HG02588 (cell line): Measurements from ENCODE around the gene RFNG.

ENCODE experiments used
- ATAC-seq: cut with Tn5 transposase; IDR thresholded peaks from one replicate; pipeline ENCODE4 v1.9.1; 2021; ENCODE audit warnings: mild to moderate bottlenecking, moderate library complexity; ENCODE audit not compliant: unreplicated experiment

The RFNG gene, protein sequence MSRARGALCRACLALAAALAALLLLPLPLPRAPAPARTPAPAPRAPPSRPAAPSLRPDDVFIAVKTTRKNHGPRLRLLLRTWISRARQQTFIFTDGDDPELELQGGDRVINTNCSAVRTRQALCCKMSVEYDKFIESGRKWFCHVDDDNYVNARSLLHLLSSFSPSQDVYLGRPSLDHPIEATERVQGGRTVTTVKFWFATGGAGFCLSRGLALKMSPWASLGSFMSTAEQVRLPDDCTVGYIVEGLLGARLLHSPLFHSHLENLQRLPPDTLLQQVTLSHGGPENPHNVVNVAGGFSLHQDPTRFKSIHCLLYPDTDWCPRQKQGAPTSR

DNA sequence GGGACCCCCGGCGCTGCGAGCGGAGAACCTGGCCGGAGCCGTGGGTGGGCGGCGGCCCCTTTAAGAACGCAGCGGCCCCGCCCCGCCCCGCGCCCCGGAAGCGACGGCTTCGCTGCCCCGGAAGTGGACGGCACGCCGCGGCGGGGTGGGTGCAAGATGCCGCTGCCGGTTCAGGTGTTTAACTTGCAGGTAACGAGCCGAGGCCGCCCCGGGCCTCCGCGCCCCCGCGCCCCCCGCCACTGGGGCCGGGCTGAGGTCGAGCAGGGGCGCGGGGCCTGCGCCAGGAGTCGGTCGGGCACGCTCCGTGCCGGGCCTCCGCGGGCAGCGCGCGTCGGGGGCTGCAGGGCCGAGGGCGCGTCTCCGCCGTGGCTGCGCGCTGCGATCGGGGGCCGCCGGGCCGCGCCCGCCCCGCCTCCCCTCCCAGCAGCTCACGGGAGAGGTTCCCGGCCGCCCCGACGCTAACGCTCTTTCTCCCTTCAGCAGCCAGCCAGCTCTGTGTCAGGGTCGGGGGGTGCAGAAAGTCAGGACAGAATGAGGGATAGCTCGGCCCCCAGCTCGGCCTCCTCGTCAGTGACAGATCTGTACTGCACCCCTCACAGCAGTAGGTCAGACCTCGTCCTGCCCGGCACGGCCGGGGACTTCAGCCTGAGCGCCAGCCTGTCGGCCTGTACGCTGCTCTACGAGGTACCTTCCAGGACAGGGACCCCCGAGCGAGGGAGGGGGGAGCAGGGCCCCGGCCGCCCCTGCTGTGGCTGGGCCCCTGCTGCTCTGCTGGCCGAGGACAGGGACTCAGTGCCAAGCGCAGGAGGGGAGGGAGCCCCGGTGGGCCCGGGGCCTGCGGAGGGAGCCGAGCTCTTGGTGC lies at the start of gene RFNG, which contains the start of gene GPS1:
TSS of gene RFNG (minus strand) at position 36 of the 862 bp plus-strand sequence. CDS start 45 bp downstream, outside the sequence.
TSS of gene GPS1 (plus strand) at position 123 of the 862 bp plus-strand sequence. CDS start at position 157, 34 bp downstream.
- peak; percentile 40 for ATAC-seq

DNA sequence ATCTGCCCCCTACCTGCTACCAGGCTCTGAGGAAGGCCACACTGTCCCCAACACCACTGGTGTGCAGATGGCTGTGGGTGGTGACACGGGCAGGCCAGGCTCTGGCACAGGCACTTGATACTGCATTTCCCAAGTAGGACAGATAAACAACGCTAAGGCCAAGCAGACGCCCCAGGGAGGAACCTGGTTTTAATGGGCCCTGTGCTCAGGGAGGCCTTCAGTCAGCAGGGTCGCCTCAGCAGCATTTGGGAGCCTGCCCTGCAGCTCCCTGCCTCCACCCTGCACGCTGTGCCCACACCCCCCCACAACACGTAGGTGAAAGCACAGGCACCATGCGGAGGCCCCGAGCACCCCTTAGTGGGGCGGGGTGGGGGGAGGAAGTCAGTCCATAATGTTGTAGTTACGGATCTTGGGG lies 49.7 kb upstream of the RFNG start:
- ATAC-seq: no peak

DNA sequence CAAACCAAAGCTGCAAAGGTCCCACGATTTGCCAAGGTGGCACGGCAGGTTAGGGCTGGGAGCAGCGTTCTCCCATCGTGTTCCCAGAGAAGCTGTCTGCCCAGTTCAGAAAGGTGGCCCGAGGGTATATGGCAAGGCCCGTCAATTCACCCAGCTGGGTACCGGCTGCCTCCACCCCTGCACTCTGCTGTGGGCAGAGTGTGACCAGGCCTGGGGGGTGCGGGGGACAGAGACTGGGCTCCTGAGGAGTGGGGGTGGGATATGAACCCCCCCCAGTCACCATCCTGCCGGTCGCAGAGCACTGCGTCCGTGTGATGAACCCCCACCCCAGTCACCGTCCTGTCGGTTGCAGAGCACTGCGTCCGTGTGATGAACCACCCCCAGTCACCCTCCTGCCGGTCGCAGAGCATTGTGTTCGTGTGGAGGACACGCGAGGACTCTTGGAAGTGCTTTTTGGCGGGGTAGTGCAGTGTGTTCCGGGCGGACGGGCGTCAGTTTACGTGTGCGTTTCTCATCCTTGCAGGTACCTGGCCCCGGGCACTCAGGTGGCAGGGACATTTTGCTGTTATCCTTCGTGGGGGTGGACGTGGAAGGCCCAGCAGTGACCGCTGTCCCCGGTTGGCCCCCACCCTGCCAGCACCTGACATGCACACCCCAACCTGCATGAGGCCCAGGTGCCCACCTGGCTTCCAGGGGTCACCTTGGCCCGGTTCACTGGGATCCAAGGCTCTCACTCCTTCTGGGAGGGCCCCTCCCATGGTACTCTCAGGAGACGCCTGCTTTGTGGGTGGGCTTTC lies 49.1 kb upstream of the RFNG start:
- no peak for ATAC-seq

DNA sequence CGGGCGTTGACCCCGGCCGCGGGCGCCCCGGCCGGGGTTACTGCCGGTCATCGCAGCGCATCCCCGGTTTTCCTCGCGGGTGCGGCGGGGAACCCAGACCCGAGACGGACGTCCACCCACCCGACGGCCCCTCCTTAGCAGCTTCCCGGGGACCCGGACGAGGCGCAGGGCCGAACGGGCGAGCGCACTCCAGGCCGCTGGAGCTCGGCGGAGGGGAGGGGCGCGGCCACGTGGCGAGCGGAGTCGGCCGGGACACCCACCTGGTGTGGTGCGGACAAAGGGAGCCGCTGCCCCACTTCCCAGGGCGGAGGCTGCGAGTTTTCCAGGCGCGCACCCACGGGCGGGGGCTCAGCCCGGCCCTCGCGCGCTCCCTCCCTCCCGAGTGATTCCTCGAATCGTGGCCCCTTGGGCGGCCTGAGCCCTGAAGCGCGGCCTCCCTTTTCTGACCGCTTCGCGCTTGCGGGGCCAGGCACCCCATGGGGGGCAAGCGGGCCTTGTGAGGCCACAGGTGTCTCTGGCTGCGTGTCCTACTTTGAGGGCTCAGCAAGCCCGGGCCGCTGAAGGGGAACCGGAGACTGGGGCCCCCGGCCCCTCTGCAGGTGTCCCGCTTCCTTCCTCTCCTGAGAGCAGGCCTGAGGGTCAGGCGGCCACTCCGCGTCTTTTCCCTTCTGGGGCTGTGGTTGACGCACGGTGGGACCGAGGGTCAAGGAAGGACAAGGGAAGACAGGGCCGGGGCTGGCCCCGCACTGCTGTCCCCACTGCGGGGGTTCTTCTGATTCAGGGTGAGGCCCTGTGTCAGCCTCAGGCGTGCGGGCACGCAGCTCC lies 47.5 kb upstream of the RFNG start:
- ATAC-seq: peak; percentile 9

DNA sequence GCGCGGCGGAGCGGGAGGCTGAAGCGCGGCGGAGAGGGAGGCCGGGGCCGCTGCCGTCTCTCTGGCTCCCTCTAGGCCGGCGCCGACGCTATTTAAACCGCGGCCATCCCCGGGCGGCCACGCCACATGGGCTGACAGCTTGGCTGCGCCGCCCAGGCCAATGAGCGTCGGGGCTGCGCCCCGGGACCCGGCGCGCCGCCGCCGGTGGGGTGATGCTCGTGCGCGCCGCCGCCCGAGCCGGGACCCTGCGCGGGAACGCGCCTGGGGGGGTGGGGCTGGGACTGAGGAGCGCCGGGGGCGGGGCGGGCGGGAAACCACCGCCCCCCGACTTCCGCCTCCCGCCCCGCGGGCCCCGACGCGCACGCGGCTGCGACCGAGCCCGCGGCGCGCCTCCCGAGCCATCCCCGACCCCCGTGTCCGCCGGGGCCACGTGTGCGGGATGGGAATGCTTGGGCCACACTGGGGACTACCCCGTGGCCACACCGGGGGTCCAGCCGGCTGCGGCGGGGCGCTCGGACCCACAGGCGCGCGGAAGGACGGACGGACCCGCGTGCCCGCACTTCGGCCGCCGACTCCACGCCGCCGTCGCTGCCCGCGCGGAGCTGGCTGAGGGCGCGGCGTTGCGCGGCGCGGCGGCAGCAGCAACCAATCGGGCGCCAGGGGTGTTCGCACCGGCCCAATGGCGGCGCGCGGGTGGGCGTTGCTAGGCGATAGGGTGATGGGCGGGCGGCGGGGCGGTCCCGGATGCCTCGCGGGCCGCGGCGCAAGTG lies 46.7 kb upstream of the RFNG start, which contains the start of gene FASN:
TSS of gene FASN (minus strand) at position 68 of the 770 bp plus-strand sequence. CDS start 1,791 bp downstream, outside the sequence.
- ATAC-seq: peak; percentile 66

DNA sequence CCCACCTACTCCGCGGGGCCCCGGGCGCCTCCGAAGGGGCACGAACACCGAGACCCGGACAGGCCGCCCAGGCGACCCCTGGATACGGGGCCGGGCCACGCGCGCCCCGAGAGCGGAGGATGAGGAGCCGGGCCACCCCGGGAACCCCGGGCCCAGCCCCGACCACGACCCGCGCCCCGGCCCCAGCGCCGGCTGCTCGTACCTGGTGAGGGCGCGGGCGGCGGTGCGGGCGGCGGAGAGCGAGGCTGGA lies 46.2 kb upstream of the RFNG start:
- no peak for ATAC-seq

DNA sequence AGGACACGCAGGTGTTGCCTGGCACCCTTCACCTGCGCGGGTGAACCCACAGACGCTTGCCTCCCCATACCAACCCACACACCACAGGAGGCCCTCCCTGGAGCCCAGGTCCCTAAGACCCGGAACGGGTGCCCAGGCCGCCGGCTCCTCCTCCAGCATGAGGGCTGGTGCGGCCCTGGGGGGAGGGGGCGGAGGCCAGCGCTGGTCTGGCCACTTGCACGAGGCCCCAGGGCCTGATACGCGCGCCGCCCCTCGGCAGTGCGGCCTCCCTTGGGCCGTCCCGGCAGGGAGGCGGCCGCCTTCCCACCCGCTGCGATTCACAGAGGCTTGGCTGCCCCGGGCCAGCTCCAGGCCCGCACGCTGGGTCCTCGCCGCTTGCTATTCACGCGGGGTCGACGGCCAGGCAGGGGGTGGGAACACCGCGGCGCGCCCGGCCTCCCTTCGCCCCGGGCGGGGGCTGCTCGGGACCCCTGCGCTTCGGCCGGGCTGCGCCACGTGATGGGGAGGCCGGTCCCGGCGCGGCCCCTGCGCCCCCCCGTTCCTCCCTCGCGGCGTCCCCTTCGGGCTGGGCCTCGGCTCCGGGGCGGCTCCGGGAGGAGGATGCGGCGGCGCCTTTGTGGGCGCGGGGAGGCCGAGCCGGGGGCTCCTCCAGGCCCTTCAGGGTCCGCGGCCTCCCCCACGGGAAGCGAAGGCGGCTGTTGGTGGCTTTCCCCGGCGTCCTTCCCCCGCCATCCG lies 45.7 kb upstream of the RFNG start:
- no peak for ATAC-seq

DNA sequence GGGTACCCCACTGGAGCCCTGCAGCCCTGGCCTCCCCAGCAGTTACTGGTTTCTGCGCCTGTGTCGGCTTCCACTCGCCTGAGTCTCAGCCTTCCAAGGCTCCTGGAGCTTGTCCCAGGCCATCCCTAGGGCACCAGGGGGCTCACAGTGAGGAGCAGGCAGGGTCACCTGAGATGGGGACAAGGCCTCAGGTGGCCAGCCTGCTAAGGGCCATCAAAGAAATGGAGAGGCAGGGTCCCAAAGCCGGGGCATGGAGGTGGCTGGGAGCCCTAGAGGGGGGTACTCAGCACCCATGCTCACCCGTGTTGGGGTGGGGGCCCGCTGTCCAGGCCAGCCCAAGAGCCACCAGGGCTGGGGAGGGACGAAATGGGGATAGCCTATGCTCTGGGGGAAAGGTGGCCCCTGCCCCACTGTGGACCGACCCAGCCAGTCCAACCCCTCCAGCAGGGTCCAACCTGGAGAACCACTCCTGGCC lies 45.1 kb upstream of the RFNG start:
- ATAC-seq: no peak

DNA sequence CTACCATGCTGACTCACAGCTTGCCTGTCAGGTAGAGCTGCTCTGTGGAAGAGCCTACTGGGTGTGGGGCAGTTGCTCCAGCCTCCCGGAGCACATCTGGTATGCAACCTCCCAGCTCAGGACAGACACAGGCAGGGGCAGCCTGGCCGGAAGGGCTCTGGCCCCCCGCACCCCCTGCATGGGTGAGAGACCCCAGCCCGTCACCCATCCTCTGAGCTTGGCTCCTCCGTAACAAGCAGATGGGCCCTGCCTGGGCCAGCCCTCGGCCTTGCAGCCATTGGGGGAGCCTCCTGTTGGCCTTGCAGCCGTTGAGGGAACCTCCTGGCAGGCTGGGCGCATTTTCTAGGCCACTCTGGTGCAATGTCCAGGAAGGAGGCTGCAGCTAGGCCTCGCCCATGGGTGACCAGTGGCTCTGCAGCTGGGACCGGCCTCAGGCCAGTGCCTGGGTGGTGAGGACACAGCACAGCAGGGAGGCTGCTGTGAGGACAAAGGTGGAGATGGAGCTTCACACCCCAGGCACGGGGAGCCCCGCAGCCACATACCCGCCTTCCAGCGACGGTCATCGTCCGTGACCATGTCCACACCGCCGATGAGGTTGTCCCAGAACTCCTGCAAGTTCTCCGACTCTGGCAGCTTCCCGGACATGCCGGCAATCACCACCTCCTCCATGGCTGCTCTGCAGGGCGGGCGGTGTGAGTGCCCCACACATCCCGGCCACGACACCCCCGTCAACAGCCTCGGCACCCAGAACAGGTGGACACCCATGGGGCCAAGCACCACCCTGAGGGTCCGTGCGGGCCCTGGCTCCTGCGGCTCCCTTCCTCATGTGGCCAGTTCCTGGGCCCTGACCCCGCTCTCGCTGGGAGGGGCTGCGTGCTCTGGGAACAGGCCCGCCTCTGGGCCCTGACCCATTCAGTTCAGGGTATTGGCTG lies 44.4 kb upstream of the RFNG start:
- ATAC-seq: no peak

DNA sequence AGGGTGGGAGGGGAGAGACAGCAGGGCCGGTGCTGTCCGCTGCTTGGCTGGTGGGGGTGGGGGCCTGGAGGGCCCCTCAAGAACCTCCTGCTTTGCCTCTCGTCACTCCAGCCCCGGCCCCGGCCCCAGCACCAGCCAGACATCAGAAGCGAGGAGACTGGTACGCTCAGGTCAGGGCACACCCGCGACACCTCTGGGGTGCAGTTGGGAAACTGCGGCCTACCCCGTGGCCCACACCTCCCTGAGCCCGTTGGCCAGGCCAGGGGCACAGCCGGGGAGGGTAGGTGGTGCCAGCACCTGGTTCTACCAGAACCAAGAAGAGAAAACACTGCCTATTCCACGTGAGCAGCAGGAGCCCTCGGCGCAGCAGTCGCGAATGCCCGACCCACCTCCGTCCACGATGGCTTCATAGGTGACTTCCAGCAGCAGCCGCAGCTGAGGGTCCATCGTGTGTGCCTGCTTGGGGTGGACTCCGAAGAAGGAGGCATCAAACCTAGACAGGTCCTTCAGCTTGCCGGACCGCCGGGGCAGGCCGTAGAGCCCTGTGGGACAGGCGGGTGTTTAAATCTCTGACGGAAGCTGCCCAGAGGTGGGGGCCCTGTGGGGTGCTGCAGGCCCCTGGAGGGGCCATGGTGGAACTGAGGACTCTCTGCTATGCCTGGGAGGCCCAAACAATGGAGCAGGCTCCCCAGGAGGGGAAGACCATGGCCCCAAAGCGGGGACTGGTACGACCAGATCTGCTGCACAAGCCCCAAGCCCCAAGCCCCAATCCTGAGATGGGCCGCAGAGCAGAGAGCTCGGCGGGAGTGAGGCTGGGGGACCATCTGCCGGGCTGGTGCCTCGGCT lies 43.5 kb upstream of the RFNG start:
- no peak for ATAC-seq

DNA sequence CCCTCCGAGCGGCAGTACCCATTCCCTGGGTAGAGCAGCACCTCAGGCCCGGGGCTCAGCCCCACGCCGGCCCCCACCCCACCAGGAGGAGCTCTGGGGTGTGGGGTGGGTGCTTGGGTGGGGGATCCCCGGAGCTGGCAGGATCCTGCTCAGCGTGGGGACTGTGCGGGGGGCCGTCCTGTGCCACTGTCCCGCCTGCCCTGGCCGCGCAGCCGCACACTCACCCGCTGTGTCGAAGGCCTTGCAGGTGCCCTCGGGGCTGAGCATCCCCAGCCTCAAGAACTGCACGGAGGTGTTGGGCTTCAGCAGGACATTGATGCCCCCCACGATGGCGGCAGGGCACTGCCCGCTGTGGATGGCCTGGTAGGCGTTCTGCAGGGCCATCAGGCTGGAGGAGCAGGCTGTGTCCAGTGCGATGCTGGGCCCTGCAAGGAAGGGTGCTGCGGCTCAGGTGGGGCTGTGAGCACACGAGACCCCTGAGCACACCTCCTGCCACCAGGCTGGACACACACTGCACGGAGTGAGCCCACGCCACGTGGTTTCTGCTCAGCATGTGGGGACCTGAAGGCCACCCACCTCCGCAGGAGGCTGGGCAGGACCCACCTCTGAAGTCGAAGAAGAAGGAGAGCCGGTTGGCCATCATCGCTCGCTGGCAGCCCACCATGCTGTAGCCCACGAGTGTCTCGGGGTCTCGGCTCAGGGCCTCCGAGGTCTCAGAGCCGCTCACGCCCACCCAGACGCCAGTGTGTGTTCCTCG lies 41.6 kb upstream of the RFNG start:
- no peak for ATAC-seq

DNA sequence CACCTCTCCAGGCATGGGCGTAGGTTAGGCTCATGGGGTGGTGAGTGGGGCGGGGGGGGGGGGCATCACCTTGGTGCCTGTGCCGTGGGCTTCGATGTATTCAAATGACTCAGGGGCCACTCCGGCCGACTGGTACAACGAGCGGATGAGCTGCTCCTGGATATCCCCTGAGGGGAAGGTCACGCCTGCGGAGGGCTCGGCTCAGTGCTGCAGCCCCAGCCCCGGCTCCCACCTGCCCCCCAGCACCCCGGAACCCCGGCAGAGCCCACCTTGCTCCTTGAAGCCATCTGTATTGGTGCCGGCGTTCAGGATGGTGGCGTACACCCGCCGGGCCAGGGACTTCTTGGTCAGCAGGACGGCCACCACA lies 41.0 kb upstream of the RFNG start:
- no peak for ATAC-seq

DNA sequence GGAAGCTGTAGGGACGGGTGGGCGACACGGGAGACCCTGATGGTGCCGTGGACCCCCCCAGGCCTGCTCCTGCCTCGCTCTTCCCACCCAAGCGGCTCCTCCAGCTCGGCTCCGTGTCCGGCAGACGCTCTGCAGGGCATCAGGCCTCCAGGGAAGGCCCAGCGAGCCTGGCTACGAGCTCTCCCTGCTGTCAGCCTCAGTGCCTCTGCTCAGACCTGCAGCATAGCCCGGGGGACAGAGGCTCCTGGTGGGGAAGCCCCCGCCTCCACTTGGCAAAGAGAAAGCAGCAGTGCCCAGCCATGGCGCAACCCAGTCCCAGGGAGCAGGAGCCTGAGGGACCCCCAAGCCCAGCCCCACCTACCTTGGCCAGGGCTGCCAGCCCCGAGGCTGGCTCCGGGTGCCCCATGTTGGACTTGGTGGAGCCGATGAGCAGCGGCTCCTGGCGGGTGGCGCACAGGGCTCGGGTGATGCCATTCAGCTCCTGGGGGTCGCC lies 40.5 kb upstream of the RFNG start:
- ATAC-seq: no peak

DNA sequence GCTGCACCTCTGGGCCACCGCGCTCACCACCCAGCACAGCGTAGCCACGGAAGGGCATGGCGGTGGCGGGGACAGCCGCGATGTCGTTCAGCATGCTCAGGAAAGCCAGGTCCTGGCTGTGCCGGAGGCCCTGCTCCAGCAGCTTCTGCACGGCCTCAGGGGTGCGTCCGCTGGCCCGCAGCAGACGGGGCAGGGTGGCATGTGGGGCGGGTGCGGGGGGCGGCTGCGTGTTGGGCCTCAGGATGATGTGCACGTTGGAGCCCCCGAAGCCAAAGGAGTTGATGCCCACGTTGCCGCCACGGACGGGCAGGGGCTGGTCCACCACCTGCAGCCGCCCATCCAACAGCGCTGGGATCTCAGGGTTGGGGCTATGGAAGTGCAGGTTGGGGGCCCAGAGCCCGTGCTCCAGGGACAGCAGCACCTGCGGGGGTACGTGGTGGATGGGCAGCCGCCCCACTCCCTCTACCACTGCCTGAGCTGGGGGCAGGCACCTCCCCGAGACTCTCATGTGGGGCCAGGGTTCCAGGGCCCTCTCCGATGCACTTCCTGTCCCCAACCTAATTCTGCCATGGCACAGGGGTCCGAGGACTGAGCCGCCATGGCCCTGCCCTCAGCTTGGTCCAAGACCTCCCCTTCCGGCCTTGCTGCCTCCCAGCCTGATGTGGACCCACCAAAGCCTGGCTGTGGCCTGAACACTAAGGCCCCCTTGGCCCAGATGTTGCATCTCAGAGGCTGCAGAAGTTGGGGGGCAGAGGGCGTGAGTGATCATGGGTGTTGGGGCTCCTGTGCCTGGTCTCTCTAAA lies 39.9 kb upstream of the RFNG start:
- ATAC-seq: no peak

DNA sequence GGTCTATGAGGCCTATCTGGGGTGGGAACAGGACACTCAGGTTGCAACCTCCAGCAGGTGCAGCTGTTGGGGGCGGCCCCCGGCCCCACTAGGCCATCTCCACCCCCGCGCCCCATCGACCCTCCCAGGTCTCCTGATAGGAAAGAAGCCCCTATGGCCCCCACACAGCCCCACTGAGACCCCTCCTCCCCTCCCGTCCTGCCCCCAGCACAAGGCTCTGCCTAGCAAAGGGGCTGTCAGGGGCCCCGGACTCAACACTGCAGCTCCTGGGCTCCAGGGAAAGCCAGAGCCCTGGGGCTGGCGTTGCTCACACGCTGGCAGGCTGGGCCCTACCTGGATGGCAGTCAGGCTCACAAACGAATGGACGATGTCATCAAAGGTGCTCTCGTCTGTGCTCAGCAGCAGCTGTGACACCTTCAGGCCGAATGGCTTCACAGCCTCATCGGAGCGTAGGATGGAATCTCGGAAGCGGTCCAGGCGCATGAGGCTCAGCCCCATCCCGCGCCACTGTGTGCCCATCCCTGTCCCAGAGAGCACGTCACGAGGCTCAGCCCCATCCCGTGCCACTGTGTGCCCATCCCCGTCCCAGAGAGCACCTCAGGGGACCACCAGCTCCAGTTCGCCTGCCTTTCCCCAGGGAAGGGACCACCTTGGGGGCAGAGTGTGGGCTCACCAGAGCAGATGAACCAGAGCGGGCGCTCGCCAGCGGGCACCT lies 39.1 kb upstream of the RFNG start:
- no peak for ATAC-seq
